ENCODE data around the gene UBE2E3. TPM values are rescaled to one million over a fixed set of nuclear protein-coding genes. Genes with fewer than 3 reads are reported as not detected.

The UBE2E3 gene
- polyA plus RNA-seq, 3 donors from 2014 or later, result 85.4 to 148 (median 96.2) TPM

DNA sequence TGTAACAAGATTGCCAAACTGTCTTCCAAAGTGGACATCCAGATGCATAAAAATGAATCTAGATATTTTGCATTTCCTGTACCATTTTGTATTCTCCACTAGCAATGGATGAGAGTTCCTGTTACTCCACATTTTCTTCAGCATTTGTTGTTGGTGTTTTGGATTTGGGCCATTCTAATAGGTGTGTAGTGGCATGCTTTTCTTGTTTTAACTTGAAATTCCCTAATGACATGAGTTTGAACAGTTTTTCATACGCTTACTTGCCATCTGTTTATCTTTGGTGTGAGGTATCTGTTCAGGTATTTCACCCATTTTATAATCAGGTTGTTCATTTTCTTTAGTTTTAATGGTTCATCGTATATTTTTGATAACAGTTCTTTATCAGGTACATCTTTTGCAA, 73.9 kb downstream of the UBE2E3 start:
- no peaks in the 10 kb centered on the region for H3K9me3 Mint-ChIP-seq
- H3K36me3 Mint-ChIP-seq, result no peaks in the 10 kb centered on the region
- H3K27me3 Mint-ChIP-seq (ENCODE audit: low read depth in 3 of 3), result peaks cover 0 to 2% (median 0%) of the 10 kb centered on the region in 3 donors
- DNase-seq, result no peak
- H3K27ac Mint-ChIP-seq, result no peak overlapping the region
- no peak overlapping the region for H3K4me3 Mint-ChIP-seq
- peaks cover 18 to 31% of the 10 kb centered on the region in 2 donors for H3K4me1 Mint-ChIP-seq

DNA sequence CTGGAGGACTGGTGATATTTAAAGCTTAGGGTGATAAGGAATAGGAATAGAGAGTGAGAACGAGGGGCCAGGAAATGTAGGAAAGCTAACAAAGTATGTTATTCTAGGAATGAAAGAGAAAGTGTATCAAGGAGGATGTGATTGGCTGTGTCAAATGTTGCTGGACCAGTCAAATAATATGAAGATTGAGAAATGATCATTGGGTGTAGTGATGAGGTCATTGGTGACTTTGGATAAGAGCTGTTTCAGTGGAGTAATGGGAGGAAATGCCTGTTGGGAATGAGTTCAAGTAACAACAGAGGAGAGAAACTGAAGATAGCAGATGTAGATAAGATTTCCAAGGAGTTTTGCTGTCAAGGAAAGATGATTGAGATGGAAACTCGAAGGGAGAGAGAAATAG, 74.4 kb downstream of the UBE2E3 start:
- Mint-ChIP-seq H3K4me1 (peaks cover 18 to 31% of the 10 kb centered on the region in 2 donors), H3K9me3 (no peaks in the 10 kb centered on the region), H3K27ac (peak overlapping the region in 2 of 6 donors; percentile 16 to 18), H3K4me3 (no peak overlapping the region), H3K36me3 (no peaks in the 10 kb centered on the region), H3K27me3 (ENCODE audit: low read depth in 3 of 3) (peaks cover 0 to 2% (median 0%) of the 10 kb centered on the region in 3 donors)
- DNase-seq, result no peak

DNA sequence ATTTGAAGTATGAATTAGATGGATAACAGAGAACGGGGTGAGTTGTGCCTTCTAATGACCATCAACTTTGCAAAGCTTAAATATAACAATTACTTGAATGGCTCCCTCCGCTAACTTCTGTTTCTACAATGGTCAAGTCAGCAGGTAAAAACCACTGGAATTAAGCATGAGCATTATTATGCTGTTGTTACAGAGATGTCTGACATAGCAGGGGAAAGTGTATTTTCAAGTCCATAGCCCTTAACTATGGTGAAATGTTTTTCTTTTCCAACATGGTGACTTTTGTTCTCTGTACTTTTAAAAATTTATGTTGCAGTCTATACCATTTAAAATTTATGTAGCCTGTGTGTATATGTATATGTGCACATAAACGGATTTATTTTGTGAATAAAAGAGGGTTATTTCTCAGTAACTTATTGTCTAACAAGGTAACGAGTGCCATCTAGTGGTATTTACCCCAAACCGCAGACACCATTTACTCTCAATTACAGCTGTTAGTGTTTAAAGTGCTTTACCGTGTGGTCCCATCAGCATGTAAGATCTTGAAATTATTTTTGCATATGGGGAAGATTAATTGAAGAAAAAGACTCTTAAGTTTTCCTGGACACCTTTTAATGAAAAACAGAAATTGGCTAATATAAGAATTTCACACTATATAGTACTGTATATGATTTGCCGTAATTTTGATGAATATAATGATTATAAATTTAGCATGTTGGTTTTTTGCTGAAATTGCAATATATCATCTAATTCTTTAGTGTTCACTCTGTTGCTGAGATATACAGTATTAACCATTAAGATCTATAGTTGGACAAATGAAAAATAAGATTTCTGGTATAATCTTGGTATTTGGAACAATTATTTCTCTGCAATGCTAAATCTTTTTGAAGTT, 78.2 kb downstream of the UBE2E3 start:
- DNase-seq, result peak; percentile 21 to 44 (median 26)

DNA sequence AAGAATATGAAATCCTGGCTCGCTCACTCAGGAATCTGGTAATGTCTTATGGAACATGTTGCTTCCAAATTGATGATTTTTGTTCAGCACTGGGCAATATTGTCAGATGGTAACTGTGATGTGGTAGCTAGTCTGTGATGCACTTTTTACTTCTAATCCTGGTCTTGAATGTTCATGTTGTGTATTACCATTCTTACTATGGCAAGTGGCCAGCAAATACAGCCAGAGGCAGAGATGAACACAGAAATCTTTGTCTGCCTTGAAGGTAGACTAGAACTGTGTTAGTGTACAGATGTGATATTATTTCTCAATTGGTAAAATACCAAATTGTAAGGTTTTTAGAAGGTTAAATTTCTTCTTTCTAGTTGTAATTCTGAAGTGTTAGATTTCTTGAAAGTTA, 83.3 kb downstream of the UBE2E3 start:
- H3K36me3 Mint-ChIP-seq, result peaks cover 0 to 10% (median 7%) of the 10 kb centered on the region in 3 donors
- H3K4me3 Mint-ChIP-seq, result no peak overlapping the region
- no peaks in the 10 kb centered on the region for H3K9me3 Mint-ChIP-seq
- no peaks in the 10 kb centered on the region for H3K27me3 Mint-ChIP-seq (ENCODE audit: low read depth in 3 of 3)
- no peak for DNase-seq
- H3K4me1 Mint-ChIP-seq, result peaks cover 0 to 5% of the 10 kb centered on the region in 2 donors
- H3K27ac Mint-ChIP-seq, result no peak overlapping the region

More for the DNA sequence above, 78.2 kb downstream of the UBE2E3 start:
- no peak overlapping the region for H3K4me3 Mint-ChIP-seq
- no peaks in the 10 kb centered on the region for H3K9me3 Mint-ChIP-seq
- H3K27me3 Mint-ChIP-seq (ENCODE audit: low read depth in 3 of 3), result peaks cover 0 to 2% (median 0%) of the 10 kb centered on the region in 3 donors
- peaks cover 6 to 17% of the 10 kb centered on the region in 2 donors for H3K4me1 Mint-ChIP-seq
- H3K36me3 Mint-ChIP-seq, result peaks cover 0 to 8% (median 5%) of the 10 kb centered on the region in 3 donors
- no peak overlapping the region for H3K27ac Mint-ChIP-seq

DNA sequence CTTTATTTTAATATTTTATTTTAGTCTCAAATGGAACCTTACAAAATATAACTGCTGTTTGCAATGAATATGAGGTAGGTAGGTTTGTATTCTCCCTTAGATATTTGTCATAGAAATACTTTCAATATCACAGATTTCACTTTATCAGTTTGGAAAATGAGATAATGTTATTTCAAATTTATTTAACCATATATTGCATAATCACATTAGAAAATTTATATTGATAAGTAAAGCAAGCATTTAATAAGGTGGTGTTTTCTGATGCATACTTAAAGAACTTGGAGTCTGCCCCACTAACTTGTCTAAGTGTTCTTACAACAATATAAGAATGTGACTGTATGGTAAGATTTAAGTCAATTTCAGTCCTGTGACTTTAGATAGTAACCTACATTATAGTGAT, 85.1 kb downstream of the UBE2E3 start:
- DNase-seq, result no peak
- H3K4me3 Mint-ChIP-seq, result no peak overlapping the region
- no peak overlapping the region for H3K27ac Mint-ChIP-seq
- H3K9me3 Mint-ChIP-seq, result no peaks in the 10 kb centered on the region
- H3K27me3 Mint-ChIP-seq (ENCODE audit: low read depth in 3 of 3), result no peaks in the 10 kb centered on the region
- peaks cover 0 to 10% (median 7%) of the 10 kb centered on the region in 3 donors for H3K36me3 Mint-ChIP-seq
- H3K4me1 Mint-ChIP-seq, result peaks cover 0 to 5% of the 10 kb centered on the region in 2 donors

DNA sequence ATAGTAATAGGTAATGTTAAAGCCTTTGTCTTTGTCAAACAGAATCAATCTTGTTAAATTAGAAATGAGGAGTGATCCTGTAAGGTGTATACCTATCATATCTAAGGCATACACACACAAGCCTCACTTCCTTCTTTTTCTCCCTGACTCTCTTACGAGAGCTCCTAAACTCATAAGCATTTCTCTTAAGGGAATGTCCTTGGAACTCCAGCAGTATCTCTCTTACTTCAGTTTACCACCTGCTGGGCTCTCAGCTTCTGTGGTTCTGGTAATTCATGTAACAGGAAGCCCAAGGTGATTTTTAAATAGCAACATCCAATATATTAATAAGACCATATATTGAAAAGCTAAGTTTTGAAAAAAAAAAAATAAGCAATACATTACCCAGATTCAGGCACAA, 85.9 kb downstream of the UBE2E3 start:
- peaks cover 0 to 5% of the 10 kb centered on the region in 2 donors for H3K4me1 Mint-ChIP-seq
- peaks cover 0 to 10% (median 7%) of the 10 kb centered on the region in 3 donors for H3K36me3 Mint-ChIP-seq
- no peaks in the 10 kb centered on the region for H3K27me3 Mint-ChIP-seq (ENCODE audit: low read depth in 3 of 3)
- H3K27ac Mint-ChIP-seq, result no peak overlapping the region
- no peak for DNase-seq
- H3K9me3 Mint-ChIP-seq, result no peaks in the 10 kb centered on the region
- no peak overlapping the region for H3K4me3 Mint-ChIP-seq

DNA sequence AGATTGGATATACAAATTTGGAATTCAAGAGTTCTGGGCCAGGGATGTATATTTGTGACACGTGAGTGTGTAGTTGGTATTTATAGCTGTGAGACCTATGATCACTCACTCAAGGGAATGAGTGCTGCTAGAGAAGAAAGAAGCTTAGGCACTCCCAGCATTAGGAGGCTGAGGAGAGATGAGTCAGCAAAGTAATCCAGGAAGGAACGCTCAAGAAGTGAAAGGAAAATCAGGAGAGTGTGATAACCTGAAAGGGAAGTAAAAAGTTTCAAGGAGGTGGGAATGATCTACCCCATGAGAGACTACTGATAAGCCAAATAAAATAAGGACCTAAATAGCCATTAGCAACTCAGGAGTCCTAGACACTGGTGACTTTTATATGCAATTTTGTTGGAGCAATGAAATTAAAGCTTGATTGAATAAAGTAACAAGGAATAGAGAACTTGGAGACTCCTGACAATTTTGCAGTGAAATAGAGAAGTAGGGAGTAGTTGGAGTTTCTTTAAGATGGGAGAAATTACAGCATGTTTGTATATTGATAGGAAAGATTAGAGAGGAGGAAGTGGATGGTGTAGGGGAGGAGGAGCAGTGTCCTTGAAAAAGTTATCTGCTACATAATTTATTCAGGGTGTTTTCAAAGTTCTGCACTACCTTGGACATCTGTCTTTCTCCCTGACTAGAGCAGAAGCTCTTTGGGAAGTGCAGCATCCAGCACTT, 89.9 kb downstream of the UBE2E3 start:
- no peaks in the 10 kb centered on the region for H3K4me1 Mint-ChIP-seq
- DNase-seq, result no peak
- no peaks in the 10 kb centered on the region for H3K9me3 Mint-ChIP-seq
- H3K27ac Mint-ChIP-seq, result no peak overlapping the region
- H3K27me3 Mint-ChIP-seq (ENCODE audit: low read depth in 3 of 3), result no peaks in the 10 kb centered on the region
- no peak overlapping the region for H3K4me3 Mint-ChIP-seq
- H3K36me3 Mint-ChIP-seq, result no peaks in the 10 kb centered on the region

DNA sequence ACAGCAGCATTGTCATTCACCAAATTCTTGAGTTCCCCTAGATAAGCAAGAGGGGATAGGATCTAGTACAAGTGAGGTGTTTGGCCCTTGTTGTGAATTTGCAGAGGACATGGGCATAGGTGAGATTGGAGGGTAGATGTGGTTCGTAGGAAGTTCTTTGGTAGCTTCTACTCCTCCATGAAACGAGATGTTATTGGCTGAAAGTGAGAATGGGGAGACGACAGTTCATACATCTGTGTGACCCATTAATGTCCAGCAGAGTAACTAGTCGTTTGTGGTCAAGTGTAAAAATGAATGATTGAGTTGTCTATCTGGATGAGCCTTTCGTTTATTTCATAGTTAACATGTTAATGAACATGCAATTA, 90.4 kb downstream of the UBE2E3 start:
- no peak for DNase-seq
- no peaks in the 10 kb centered on the region for H3K4me1 Mint-ChIP-seq
- no peaks in the 10 kb centered on the region for H3K9me3 Mint-ChIP-seq
- H3K27ac Mint-ChIP-seq, result no peak overlapping the region
- no peaks in the 10 kb centered on the region for H3K27me3 Mint-ChIP-seq (ENCODE audit: low read depth in 3 of 3)
- no peak overlapping the region for H3K4me3 Mint-ChIP-seq
- H3K36me3 Mint-ChIP-seq, result no peaks in the 10 kb centered on the region

DNA sequence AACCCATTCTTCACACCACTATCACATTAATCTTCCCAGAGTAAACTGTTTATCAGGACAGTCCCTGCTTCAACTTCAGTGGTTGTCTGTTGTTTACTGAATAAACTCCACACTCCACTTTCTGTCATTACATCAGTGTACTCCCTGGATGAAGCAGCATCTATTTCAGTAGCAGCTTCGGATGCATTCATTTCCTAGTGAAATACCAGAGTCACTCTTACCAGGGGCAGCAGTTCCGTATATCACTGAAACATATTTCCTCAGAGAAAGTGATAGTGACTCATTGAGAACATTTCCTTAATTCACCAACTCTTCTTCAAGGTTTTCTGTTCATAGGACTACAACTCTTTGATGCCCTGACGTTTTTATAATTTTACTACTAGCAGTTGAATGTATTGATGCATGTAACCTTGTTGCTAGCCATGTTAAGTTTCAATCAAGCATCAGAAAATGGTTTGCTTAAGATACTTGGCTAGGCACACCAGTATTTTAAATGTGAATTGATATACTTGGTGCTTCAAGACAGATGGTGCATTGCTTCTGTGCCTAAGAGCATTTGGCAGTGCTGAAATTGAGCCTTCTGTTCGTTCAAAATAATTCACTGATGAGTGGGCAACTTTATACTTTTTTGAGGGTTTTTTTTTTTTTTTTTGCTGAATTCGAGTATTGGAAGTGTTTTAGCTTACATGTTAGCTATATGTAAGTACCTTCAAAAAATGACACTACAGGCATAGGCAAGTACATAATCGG, 92.3 kb downstream of the UBE2E3 start:
- no peaks in the 10 kb centered on the region for H3K27me3 Mint-ChIP-seq (ENCODE audit: low read depth in 3 of 3)
- no peaks in the 10 kb centered on the region for H3K36me3 Mint-ChIP-seq
- H3K9me3 Mint-ChIP-seq, result no peaks in the 10 kb centered on the region
- H3K4me3 Mint-ChIP-seq, result no peak overlapping the region
- peaks cover 0 to 7% of the 10 kb centered on the region in 2 donors for H3K4me1 Mint-ChIP-seq
- DNase-seq, result no peak
- peak overlapping the region in 2 of 6 donors; percentile 24 to 52 for H3K27ac Mint-ChIP-seq

DNA sequence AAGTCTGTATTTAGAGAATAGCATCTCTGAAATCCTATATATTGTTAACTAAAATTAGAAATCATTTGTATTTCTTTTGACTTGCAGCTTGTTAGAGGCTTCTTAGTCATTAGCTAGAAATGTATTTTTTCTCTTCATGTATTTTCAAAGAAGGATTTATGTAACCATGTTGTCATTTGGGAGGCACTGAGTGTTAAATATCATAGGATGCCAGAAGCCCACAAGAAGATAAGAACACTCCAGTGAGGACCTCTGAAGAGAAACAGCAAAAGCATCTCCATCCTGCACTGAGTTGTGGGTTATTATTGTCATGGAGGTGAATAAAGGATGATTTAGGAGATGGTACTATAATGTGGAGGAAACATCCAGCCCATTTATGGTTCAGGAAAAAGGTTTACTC, 93.5 kb downstream of the UBE2E3 start:
- DNase-seq, result no peak

DNA sequence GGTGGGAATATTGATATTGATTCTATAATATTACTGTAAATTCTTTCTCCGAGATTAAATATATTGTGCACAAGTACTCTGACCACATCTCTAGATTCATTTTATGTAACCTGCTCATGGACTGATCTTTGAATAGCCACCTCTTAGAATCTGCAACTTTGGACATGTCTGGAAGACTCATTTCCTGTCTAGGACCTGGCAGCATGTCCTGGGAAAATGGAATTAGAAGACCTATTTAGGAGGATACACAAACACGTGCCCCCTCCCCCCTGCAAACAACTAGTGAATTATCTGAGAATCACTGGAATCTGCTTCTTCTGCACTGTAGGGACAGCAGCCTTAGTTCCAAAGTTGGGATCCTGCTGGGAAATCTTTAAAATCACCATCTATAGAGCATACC, 94.1 kb downstream of the UBE2E3 start:
- Mint-ChIP-seq H3K36me3 (no peaks in the 10 kb centered on the region), H3K4me3 (no peak overlapping the region), H3K4me1 (peaks cover 0 to 7% of the 10 kb centered on the region in 2 donors), H3K27ac (no peak overlapping the region), H3K27me3 (ENCODE audit: low read depth in 3 of 3) (no peaks in the 10 kb centered on the region), H3K9me3 (no peaks in the 10 kb centered on the region)
- DNase-seq, result no peak

More for the DNA sequence above, 93.5 kb downstream of the UBE2E3 start:
- Mint-ChIP-seq H3K36me3 (no peaks in the 10 kb centered on the region), H3K4me3 (no peak overlapping the region), H3K4me1 (peaks cover 0 to 7% of the 10 kb centered on the region in 2 donors), H3K27ac (no peak overlapping the region), H3K9me3 (no peaks in the 10 kb centered on the region), H3K27me3 (ENCODE audit: low read depth in 3 of 3) (no peaks in the 10 kb centered on the region)

DNA sequence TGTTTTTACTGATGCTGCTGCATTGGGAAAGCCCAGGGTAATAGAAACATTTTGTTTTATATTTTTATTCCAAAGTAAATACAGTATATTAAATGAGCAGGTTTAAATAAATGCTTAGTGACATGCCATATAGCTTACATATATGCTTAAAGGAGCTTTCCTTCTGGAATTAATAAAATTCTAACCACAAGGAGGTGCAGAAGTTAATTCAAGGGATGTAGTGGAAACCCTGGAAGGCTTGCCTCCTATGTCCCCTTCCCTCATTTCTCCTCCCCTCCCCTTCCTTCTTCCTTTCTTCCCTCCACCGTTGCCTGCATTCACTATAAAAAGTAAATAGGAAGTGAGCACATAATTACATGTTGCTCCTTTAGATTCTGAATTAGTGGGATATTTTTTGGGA, 96.3 kb downstream of the UBE2E3 start:
- no peak overlapping the region for H3K4me3 Mint-ChIP-seq
- no peak for DNase-seq
- H3K36me3 Mint-ChIP-seq, result no peaks in the 10 kb centered on the region
- H3K9me3 Mint-ChIP-seq, result no peaks in the 10 kb centered on the region
- peaks cover 0 to 7% of the 10 kb centered on the region in 2 donors for H3K4me1 Mint-ChIP-seq
- H3K27me3 Mint-ChIP-seq (ENCODE audit: low read depth in 3 of 3), result no peaks in the 10 kb centered on the region
- no peak overlapping the region for H3K27ac Mint-ChIP-seq

DNA sequence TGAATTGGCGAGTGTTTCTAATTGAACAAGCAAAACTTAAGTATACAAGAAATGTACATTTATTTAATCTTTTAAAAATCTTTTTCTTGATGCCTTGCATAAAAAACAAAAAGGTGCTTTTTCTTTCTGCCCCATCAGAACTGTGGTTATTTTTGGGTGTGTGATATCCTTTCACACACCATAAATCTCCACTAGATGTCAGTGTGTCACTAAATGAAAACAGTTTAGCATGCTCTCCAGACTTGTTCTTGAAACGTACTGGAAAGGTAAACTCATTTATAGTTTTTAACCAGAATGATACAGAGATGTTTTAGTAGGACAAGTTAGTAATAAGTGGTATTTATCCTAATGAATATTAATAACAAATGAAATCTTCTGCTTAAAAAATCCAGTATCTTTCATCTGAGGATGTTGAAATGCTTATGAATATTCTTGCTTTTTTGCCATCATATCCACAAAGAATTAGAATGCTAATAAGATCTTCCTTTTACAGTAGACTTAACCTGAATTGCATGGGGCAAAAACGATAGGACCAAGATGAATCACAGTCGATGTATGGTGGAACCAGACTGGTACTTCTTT, 96.8 kb downstream of the UBE2E3 start:
- Mint-ChIP-seq H3K36me3 (no peaks in the 10 kb centered on the region), H3K9me3 (no peaks in the 10 kb centered on the region), H3K4me1 (peaks cover 0 to 7% of the 10 kb centered on the region in 2 donors), H3K27me3 (ENCODE audit: low read depth in 3 of 3) (no peaks in the 10 kb centered on the region), H3K4me3 (no peak overlapping the region), H3K27ac (no peak overlapping the region)
- peak; percentile 51 to 65 (median 63) for DNase-seq

Data from immature natural killer cell (primary cell).